Glomerular visceral epithelial cell (primary cell): Measurements from ENCODE around the gene CLIP4.

Source experiments
- DNase-seq: peaks from one replicate; pipeline ENCODE4 v3.0.0-alpha.2; 2016; ENCODE audit errors: extremely low spot score

Gene CLIP4

GRCh38 chr2:29222381-29223179 is 107.4 kb downstream of the CLIP4 start:
- no peak for DNase-seq

GRCh38 chr2:29223257-29223656 is 108.0 kb downstream of the CLIP4 start:
- no peak for DNase-seq

- peak; percentile 30 for DNase-seq
Observed at GRCh38 chr2:29223851-29224692, 108.9 kb downstream of the CLIP4 start.

- no peak for DNase-seq
Observed at GRCh38 chr2:29224693-29225551, 109.7 kb downstream of the CLIP4 start.

- DNase-seq: no peak
Observed at GRCh38 chr2:29225814-29226213, 110.6 kb downstream of the CLIP4 start.

- no peak for DNase-seq
Observed at GRCh38 chr2:29226375-29226774, 111.2 kb downstream of the CLIP4 start.

GRCh38 chr2:29226808-29227207 is 111.6 kb downstream of the CLIP4 start:
- DNase-seq: no peak

GRCh38 chr2:29227935-29228675 is 112.9 kb downstream of the CLIP4 start:
- peak; percentile 15 for DNase-seq

- no peak for DNase-seq
Observed at GRCh38 chr2:29228947-29229346, 113.7 kb downstream of the CLIP4 start.

GRCh38 chr2:29229640-29230039 is 114.4 kb downstream of the CLIP4 start:
- no peak for DNase-seq

GRCh38 chr2:29232041-29232440 is 116.8 kb downstream of the CLIP4 start:
- no peak for DNase-seq

GRCh38 chr2:29233428-29233827 is 118.2 kb downstream of the CLIP4 start:
- DNase-seq: no peak

- DNase-seq: no peak
Observed at GRCh38 chr2:29235411-29235810, 120.2 kb downstream of the CLIP4 start.

GRCh38 chr2:29236074-29236473 is 120.9 kb downstream of the CLIP4 start:
- DNase-seq: no peak

- DNase-seq: peak; percentile 6
Observed at GRCh38 chr2:29238497-29238896, 123.3 kb downstream of the CLIP4 start.
